Fibroblast of skin of scalp (primary cell): Measurements from ENCODE around the gene JAM2.
A peak's percentile ranks its signal among the peaks of the same experiment; 100 is the strongest.

Source experiments
- DNase-seq: peaks from one replicate; pipeline ENCODE4 v3.0.0-alpha.2; 2013

The JAM2 gene

DNA sequence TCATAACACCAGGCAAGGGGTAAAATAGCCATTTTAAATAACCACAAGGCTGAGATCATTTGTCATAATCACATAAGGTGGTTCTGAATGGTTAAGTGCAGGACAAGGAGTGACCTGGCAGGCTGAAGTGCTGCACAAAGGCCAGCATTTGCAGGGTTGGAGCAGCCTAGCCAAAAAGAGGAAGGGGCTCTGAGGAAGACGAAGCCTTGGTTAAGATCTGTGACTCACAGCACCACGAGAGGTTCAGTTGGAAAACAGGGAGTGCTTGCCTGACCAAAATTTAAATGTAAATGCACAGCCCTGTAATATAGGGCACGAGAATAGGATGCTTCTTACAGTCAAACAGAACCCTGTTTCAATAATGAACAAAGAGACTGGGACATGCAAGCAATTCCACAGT lies 83.6 kb downstream of the JAM2 start:
- DNase-seq = no peak

DNA sequence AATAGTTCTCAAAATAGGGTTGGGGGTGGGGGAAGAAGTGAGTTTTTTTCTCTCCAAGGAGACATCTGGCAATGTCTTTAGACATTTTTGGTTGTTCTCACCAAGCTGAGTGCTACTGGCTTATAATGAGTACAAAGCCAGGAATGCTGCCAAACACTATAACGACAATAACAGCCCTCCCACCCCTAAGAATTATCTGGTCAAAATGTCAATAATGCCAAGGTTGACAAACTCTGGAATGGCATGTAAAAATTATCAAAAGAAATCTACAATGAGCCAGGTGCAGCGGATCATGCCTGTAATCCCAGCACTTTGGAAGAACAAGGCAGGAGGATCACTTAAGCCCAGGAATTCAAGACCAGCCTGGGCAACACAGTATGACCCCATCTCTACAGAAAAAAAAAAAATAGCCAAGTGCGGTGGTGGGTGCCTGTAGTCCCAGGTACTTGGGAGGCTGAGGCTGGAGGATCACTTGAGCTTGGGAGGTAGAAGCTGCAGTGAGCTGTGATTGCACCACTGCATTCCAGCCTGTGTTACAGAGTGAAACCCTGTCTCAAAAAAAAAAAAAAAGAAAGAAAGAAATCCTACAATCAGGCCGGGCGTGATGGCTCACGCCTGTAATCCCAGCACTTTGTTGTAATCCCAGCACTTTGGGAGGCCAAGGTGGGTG lies 93.2 kb downstream of the JAM2 start:
- DNase-seq = no peak

DNA sequence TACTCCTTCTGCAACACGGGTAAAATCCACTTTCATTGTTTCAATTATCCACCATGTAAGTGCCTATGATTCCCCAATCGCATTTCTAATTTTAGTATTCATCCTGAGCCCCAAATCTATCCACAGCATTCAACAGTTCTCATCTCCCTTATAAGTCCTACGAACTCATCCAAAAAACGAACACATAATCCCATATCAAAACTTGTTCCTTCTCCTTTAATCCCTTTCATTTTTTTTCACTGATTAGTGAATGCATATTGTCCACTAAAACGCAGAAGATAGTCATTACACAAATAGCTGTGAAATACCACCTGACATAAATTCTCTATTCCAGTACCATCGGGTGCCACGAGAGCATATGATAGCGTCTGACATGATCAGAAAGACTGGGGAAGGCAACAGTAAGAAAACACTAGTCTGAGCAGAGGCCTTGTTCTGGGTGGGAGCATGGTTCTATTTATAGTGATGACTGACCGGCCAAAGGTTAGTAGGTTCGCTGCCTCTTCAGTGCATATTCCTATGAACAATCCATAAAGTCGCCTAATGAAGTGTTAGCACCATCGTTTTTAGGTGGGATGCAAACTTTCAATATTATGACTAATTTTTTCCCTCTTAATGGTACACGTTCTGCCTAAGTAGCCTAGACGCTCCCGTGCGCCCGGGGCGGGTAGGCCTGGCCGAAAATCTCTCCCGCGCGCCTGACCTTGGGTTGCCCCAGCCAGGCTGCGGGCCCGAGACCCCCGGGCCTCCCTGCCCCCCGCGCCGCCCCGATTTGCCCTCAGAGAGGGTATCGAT lies 95.0 kb downstream of the JAM2 start:
- DNase-seq = peak; percentile 23

DNA sequence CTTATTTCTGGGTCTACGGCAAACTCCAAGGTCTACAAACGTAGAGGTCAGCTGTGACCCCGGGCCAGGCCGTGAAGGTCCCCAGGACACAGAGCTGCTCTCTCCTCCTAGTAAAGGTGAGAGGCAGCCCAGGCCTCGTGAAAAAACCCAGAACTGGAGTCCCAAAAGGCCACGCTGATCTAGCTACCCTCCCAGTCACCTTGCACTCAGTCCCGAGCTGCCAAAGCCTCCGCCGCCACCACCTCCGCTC lies 95.5 kb downstream of the JAM2 start:
- DNase-seq = no peak

DNA sequence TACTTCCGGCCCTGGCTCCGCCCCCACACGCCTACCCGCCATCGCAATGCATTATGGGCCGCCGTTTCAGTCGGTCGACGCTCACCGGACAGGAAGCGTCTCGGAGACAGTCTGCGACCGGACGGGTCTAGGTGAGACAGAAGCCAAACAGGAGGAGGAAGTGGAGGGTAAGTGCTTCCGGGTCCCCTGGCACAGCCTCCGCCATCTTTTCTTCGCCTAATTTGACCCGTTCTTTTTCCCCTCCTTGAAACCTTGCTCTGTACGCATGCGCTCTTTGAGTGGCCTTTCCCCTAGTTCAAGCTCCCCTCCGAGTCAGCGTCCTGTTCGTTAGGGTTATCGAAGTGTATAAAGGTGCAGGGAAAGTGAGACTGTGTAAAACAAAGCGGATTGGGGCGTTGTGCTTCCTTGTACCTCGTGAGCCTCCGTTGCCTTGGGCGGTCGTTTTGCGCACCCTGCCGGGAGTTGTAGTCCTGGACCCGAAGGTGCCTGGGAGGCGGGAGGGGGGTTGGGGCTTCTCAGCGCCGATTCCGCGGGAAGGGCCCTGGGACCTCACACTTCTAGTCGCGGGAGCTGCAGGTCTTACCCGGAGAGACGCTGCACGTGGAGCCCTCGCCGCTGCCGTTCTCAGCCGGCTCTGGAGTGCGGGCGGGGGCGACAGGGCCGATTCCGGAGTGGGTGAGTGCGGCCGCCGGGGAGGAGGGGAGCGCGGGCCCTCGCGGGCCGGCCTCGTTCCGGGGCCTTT lies 96.0 kb downstream of the JAM2 start, which contains the start of the genes ATP5PF and GABPA:
Gene ATP5PF, minus strand, starts transcription at position 1 of the 742 bp plus-strand sequence. CDS start 5,110 bp downstream, outside the sequence.
Gene GABPA, plus strand, starts transcription at position 69 of the 742 bp plus-strand sequence. CDS start 6,627 bp downstream, outside the sequence.
- peak; percentile 99 for DNase-seq

DNA sequence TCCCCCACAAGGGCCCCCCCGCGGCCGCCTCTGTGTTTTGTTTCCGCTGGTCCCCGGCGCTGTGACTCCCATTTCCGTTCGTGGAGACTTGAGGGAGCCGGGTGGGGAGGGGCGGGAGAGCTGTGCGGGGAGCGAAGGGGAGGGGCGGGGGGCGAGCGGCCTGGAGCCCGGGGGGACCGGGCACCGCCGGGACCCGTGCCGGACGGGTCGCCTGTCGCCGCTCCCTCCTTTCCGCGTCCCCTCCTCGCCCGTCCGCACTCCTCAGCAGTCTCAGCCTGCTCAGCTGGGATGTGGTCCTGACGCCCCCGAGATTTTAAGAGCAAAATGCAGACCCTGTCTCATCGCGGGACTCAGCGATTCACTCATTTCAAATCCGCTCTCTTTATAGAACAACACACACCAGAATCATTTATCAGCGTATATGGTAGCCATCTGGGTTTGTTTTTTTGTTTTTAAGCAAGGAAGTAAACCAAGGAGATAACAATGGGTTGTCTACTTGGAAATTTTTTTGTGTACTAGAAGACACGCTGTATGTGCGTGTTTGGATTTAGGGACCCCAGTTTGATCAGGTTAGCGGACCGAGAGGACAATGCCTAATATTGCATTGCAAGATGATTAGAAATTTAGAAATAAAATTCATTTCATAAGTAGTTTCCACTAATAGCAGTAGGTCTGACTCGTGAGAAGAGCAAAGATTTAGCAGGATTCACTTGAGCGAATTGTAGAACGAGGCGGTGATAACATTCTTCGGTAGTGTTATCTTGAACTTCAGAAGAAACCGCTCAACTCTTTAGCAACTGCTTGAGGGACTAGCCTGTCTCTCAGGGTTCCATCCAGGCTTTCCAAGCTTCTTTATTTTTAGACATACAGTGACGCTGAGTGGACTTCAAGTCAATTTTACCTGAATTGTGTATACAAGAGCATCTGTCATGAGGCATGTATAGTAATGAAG lies 96.9 kb downstream of the JAM2 start:
- peak; percentile 91 for DNase-seq

DNA sequence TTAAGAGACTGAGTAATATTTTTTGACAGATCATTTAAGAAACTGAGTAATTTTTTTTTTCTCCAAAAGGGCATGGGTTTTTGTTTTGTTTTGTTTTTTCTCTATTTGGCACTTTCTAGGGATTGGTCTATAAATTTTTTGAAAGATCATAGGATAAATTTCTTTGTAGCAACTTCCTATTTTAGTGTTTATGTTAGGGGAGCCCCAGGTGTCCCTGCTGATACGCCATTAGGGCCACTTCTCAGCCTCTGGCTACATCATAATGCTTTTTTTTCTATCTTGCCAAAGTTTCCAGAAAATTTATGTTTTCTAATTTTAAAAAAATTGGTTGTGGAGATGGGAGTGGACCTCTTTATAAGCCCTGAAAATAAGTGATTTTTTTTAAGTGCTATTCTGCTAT lies 98.4 kb downstream of the JAM2 start:
- no peak for DNase-seq

DNA sequence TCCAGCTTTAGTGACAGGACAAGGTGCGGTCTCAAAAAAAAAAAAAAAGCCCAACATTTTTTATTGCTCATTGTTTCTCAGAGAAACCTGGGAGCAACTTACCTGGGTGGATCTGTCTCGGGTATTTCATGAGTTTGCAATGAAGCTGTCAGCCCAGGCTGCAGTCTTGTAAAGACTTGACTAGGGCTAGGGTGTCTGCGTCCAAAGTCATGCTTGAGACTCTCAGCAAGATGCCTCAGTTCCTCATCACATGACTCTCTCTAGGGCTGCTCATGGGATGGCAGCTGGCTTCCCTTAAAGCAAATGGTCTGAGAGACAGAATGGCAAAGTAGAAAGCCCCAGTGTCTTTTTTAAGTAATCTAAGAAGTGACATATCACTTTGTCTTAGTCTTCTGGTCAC lies 103.8 kb downstream of the JAM2 start:
- DNase-seq = no peak

DNA sequence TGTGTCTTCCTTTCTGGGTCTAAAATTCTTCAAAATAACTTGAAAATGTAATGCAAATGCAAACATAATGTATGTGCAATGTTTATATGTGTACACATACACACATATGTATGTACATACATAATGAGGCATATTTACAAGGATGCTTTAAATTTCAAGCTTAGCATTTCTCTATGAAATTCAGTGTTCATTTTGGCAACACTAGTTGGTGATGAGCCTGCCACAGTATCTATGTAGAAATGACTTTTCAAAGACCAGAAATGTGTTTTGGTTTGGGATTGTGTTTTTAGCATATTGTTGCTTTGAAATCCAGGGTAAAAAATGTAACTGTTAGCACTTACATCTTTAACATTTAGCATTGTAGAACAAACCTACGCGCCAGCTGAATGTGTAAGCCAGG lies 105.8 kb downstream of the JAM2 start:
- no peak for DNase-seq

DNA sequence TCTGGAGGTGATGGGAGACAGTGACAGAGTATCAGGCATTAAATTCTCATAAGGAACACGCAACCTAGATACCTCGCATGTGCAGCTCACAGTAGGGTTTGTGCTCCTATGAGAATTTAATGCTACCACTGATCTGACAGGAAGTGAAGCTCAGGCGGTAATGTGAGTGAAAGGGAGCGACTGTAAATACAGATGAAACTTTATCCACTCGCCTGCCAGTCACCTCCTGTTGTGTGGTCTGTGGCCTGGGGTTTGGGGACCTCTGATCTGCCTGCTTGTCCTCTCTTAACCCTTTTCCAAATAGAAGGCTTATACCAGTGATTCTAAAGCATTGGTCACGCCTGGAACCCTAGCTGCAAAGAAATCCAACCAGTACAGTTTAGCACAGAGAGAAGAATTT lies 111.0 kb downstream of the JAM2 start:
- no peak for DNase-seq

DNA sequence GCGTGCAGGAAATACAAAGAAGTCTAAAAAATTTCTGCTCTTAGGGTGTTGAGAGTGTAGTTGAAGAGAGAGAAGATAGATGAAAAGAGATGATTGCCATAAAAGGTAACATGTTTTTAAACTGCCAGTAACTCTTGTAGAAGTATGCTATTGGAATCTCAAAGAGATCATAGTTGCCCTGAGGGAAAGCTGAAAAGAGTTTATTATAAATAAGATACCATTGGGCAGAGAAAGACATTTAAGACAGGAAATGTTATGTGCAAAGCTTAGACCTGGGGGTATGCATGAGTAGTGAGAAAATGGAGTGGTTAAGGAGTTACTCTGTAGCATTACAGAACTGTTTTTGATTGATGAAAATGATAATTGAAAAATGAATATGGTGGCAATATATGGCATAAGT lies 113.4 kb downstream of the JAM2 start:
- no peak for DNase-seq

DNA sequence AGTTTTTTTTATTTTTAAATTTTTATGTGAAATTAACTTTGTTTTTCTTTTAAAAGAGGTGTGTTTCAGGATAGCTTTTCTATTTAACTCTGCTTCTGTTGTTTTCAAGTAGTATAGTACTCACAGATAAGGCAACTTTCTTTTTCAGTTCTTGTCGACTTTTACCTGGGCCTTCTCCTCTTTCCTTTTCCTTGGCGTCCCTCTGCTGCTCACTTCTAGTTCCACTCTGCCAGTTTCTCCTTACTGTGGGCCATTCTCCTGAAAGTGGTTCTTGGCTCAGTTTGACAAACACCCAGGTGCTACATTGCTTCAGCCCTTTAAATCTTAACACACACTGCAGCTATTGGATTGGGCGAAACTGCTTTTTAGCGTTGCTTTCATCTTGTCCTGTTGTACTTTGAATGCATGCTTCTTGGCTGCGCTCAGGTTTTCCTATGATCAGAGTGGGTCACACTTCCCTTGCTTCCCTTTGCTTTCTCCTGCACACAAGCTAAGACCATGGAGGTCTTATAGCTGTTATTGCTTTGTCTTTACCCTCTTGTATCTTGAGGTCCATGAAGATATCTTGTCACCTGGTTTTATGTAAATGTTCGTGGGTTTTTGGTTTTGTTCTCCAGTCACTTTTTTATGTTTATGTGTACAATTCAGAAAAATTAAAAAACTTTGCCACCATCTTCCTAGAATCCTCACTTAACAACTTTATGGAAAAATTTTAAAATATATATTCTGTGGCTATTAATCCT lies 117.3 kb downstream of the JAM2 start:
- DNase-seq = no peak

DNA sequence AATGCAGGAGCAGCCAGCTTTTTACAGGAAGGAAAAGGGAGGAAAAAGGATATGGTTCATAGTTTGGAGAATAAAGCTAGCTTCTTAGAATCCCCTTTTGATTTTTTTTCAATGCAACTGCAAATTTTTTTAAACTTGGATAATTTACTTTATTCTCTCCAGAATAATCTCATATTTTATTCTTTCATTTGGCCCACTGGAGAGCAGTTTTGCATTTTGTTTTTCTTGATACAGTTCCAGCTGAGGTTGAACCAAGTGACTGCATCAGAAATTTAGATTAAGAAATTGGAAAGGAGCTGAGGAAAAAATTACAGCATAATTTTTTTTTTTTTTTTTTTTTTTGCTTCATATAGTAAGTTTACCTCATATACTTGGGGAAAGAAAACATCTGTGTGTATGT lies 118.5 kb downstream of the JAM2 start:
- DNase-seq = no peak

DNA sequence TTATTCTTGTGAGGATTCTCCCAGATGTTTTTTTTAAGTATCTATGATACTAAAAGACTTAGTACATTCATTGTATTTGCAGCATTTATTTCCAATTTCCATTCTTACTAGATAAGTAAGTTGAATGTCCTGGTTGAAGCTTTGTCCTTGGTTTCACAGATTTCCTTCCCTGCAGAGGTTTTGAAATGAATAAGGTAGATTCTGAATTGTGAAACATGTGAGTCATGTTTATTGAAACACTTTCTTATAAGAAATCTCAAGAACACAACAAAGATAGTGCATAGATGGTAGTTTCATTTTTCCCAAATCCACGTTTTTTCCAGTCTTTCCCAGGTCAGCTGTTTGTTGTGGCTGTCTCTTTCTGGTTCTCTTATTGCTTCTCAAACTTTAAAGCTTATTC lies 120.5 kb downstream of the JAM2 start:
- no peak for DNase-seq

DNA sequence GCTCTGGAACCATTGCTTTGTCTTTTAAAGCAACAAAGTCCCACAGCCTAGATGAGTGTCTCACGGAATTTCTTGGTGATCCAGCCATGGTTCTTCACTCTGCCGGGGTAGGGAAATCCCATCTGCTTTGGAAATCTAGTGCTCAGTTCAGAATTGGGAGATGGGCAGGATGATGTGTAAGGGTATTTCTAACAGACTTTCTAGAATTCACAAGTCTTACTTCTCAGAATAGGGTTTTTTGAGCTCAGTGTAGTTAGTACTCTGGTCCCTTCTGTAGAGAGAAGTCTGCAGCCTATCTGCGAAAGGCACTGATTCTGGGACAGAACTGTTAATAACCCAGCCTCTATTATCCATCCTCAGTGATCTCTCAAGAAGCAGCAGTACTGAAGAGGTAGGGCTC lies 121.0 kb downstream of the JAM2 start:
- no peak for DNase-seq

DNA sequence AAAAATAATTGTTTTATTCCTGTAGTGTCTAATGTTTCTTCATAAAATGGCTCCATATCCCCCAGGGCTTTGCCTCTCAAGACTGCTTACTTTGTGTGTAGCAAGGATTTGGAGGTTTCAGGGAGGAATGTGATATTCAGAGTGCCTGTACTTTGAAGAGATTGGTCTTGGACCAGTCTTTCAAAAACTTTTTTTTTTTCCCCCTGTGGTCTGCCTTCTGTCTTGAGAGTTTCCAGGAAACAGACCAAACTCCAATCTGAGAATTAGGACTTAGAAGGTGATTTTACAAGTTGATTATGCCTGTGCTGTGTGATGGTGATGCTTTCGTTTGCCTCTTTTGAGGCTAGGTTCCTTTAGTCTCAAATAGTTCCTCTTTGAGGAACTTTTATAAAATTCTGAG lies 121.6 kb downstream of the JAM2 start:
- no peak for DNase-seq

DNA sequence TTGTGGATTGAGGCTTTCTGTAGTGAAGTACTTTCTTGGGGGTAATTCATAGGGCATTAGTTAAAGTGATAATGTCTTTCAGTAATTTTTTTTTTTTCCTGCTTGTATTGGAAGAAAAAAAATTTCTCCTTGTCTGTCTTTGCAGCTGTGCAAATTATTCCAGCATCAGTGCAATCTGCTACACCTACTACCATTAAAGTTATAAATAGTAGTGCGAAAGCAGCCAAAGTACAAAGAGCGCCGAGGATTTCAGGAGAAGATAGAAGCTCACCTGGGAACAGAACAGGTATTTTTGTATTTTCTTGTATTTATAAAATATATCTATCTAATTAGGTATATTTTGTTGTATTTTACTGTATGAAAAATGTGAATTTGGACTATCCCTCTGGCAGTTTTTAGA lies 125.0 kb downstream of the JAM2 start:
- no peak for DNase-seq
